Measurements from ENCODE around the gene ATP6V0C.
A peak's percentile ranks its signal among the peaks of the same experiment; 100 is the strongest.
"Not testable (repeated sequence)": the region's sequence is repeated elsewhere in the genome, so short reads cannot be mapped to it uniquely, and the experiment has no call there.

The ATP6V0C gene

DNA sequence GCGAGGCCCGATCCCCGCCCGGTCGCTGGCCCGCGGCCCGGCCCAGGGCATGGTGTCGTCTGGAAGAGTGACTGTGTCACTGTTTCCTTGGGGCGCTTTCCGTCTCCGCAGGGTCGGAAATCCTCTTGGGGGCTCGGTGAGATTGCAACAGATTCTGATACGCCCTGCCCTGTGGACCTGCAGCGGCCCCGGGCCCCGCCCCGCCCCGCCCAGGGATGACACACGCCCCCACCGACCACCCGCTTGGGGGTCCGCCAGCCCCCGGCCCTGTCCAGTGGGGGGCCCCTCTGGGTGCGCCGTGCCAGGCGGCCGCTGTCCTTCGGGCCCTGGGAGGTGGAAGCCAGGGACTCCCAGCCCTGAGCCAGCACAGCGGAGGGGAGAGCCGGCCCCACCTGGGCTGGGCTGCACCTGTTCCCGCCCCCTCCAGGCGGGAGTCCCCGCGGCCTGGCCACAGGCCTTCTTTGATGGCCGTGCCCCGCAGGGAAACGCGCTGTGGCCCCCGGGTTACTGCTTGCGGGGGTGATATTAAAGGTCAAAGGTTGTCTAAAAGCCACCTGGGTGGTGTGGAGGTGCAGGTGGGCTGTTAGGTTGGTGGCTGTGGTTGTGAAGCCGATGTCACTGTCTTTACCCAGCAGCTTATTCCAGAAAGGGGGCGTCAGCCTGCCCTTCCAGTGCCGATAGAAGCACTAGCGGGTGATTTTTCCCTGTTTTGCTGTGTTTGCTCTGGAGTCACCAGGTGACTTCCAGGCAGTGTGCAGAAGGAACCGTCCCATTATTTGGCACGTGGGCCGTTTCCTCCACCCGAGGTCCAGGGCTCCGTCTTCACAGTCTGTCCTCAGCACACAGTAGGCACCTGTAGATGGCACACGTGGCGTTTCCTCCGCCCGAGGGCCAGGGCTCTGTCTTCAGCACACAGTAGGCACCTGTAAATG is 38.1 kb upstream of the ATP6V0C start:
- DNase-seq = no peak

DNA sequence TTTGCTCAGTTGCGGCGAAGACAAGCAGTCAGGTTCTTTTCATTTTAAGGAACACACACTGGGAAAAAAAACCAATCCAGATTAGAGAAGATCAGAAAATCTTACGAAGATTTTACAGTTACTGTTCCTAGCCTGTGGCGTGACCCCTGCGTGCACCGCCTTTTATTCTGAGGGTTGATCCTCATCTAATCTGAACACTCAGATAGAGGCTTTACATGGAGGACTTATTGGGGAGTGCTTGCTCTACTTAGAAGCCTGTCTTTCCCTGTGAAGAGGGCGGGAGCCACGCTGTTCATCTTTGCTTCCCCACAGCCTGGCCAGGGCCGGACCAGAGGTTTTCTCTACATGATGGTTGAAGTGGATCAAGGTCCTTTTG is 37.4 kb upstream of the ATP6V0C start:
- no peak for DNase-seq

DNA sequence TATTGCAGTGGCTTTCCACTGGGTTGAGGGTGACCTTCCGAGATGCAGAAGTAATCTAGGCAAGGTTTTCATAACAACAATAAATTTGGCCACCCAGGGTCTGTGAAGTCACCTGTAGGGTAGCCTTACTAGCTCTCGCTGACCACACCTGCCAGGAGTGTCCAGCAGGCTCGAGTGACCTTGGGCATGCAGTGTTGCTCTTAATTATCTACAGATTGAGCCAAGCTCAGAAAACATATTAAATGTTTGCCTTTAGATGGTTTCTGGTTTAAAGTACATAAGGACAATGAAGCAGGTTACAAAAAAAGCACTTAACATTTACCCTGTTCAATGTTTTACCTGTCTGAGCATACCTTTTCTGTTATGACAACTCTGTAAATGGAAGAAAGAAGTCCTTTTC is 37.0 kb upstream of the ATP6V0C start:
- no peak for DNase-seq

DNA sequence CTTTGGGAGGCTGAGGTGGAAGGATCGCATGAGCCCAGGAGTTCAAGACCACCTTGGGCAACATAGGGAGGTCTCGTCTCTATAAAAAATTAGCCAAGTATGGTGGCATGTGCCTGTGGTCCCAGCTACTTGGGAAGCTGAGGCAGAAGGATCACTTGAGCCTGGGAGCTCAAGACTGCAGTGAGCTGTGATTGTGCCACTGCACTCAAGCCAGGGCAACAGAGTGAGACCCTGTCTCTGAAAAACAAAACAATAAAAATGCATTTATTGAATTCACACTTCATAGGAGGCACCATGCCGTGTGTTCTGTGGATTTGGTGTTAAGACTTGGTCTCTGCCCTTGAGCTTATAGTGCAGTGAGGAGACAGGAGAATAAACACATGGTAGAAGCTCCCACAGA is 36.4 kb upstream of the ATP6V0C start:
- DNase-seq = no peak

DNA sequence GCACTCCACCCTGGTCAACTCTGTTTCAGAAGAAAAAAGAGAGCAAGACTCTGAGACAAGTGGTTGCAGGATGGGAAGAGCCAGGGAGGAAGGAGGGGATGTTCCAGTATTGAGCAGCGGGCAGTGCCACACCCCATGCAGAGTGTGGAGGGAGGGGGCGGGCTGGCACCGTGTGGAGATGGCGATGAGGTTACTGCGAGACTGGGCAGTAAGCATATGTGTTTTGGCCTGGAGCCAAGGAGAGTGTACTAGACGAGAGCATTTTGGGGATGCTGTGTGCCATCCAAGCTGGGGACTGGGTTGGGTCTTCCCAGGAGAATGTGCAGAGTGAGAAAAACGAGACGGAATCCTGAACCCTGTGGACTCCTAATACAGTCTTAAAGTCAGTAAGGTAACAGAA is 35.5 kb upstream of the ATP6V0C start:
- no peak for DNase-seq

DNA sequence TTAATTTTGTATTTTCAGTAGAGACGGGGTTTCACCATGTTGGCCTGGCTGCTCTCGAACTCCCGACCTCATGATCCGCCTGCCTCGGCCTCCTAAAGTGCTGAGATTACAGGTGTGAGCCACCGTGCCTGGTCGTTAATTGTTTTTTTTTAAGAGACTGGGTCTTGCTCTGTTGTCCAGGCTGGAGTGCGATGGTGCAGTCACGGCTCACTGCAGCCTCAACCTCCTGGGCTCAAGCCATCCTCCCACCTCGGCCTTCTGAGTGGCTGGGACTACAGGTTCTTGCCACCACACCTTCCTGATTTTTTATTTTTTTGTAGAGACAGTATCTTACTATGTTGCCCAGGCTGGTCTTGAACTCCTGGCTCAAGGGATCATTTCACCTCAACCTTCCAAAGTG is 33.8 kb upstream of the ATP6V0C start:
- DNase-seq = not testable (repeated sequence)

DNA sequence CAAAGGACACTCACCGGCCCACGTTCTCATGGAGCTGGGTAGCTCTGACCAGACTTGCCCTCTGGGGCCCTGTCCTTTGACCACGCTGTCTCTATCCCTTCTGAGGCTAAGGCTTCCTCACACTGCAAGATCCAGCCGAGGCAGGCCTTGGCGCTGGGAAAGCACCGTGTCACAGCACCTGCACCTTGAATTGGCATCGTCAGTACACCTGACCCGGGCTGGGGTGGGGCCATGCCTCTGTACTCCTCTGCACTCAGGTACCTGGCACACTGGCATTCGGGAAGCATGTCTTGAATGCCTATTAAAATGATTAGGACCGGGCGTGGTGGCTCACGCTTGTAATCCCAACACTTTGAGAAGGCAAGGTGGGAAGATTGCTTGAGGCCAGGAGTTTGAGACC is 32.8 kb upstream of the ATP6V0C start:
- no peak for DNase-seq

DNA sequence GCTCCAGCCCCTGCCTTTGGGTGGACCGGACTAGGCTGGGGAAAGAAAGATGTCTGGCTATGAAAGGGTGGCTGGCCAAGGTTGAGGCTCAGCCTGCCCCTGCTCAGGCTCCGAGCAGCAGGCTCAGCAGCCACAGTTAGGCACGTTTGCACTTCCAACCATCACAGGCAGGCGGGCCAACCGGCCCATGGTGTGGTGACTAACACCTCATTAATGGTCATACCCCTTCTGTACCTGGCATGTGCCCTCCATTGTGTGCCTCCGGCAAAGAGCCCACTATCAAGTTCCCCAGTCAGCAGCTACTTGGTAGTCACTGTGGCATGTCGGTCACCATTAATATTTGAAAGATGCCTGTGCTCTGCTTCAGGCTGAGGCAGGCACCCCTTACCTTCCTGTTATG is 32.1 kb upstream of the ATP6V0C start:
- DNase-seq = no peak

DNA sequence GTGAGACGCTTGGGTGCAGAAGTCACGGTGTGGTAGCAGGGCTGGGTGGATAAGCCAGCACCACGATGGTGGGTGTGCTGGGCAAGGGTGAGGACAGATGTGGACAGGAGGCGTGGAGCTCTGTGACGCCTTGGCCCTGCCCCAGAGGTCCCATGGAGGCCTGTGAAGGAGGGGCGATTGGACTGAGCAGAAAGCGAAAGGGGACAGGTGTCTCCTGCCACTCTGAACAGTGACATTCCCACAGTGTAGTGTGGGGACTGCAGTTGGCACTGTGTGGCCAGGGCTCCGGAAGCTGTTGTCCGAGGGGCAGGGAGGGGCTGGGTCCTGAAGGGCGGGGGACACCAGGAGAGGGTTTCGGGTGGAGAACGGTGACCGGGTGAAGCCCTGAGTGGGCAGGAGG is 31.5 kb upstream of the ATP6V0C start:
- no peak for DNase-seq

DNA sequence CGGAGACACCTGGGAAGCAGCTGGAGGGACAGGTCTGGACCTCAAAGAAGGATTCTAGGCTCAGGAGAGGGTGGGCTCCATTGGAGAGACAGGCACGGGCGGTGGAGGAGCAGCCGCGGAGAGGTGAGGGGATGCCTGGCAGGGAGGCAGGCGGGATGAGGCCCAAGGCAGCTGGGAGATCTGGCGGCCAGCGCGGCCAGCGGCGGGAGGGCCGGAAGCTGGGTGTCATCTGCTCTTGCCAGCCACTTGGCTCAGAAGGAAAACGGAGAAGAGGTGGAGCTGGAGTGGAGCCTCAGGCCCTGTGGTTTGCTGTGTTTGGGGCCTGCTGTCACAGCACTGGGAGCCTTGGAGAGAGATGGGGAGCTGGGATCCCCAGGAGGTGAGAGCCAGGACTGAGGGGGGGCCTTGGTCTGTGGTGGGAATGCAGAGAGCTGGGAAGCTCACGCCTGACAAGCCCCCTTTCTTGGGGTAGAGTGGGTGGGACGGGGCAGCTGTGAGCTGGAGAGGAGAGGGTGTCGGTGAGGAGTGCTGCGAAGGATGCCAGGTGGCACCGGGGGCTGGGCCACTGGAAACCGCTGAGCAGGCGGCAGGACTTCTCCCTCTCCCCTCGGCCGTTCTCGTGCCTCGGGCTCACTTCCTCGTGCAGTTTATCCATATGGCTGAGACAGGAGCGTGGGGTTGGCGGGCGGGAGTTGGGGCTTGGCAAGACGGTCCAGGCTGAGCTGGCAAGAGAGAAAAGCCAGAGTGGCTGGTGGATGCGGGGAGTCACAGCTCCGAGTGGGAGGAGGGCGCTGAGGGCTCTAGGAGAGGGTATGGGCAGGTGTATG is 30.8 kb upstream of the ATP6V0C start:
- peak; percentile 50 for DNase-seq

DNA sequence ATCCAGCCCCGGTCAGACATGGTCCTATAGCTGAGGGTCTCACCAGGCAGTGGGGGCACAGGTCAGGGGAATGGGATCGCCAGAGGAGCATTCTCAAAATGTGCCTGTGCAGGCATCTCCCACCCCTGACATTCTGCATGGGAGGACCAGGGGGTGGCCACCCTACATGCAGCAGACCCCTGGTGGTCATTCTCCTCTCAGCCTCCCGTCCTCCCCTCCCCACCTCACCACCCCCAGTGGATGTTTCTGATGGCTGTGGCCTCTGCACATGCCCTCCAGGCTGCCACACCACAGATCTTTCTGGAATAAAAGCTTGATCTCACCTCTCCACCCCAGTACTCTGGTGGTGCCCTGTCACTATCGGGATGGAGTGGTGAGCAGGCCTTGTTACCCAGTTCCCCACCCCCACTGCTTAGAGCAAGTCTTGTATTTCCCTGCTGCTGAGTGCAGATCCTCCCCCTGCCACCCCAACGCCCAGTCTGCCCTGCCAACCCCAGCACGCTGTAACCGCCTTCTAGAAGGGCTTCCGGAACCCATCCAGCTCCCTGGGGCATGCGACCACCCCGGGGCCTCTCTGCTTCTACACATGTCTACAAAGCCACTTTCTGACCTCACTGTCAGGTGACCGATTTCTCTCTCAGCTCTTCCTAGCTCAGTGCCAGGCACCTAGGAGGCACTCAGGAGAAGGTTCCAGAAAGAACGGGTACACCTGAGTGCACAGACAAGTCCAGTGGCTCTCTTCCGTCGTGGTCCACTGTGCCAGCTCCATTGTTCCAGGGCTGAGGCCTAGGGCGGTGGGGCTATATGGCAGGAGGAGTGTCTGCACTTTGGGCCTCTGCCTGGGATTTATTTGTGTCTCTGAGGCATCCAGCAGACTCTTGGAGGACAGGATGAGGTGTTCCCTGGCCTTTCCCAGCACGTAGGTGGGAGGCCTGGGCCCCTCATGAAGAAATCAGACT is 29.5 kb upstream of the ATP6V0C start:
- DNase-seq = no peak

DNA sequence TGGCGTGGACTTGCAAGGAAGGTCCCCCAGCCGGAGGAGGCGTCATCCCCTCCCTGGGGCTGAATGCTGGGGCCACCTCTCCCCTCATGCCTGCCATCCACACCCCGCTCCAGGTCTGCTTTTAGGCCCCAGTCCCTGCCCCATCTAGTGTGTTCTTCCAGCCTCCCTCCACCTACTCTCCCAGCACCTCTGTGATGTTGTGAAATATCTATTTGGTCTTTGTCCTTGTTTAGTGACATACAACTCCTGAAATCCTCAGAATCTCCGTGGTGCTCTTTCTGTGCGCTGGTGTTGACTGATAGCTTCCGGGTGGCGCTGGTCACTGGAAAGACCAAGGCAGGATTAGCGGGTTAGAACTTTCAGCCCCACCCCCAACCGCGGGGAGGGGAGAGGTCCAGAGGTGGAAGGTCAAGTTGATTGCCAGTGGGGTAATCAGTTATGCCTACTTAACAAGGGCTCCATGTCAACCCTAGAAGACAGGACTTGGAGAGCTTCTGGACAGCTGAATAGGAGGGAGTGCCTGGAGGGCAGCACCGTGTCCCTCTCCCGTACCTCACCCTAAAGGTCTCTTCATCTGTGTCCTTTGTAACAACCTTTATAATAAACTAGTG is 28.7 kb upstream of the ATP6V0C start:
- no peak for DNase-seq

DNA sequence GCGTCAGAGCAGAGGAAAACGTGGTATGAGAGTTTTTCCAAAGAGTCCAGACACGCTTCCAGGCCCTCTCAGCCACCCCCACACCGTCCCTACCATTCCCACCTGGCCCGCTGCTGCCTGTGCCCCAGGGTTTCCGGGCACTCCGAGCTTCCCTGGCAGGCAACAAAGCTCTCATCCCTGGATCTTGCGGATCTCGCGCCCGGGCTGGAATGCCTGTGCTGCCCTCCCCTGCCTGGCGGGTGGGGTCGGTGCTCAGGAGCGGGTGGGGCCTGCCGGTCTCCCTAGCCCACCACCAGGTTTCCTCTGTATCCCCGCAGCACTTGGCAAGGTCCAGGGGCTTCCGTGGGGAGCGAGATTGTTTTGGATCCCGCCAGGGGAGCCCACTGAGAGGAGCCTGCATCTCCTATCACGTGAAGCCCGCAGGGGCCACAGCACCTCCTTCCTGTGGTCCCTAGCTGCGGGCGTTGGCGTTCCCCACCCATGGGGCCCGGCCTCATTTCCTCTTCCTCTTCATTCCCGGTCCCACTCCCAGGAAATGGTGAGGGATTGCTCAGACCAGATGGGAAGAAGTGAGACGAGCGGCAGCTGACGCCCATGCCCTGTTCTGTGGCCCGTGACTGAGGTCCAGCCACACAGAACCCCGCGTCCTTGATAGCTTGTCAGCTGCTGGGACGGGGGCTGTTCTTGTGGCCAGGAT is 27.8 kb upstream of the ATP6V0C start:
- no peak for DNase-seq

DNA sequence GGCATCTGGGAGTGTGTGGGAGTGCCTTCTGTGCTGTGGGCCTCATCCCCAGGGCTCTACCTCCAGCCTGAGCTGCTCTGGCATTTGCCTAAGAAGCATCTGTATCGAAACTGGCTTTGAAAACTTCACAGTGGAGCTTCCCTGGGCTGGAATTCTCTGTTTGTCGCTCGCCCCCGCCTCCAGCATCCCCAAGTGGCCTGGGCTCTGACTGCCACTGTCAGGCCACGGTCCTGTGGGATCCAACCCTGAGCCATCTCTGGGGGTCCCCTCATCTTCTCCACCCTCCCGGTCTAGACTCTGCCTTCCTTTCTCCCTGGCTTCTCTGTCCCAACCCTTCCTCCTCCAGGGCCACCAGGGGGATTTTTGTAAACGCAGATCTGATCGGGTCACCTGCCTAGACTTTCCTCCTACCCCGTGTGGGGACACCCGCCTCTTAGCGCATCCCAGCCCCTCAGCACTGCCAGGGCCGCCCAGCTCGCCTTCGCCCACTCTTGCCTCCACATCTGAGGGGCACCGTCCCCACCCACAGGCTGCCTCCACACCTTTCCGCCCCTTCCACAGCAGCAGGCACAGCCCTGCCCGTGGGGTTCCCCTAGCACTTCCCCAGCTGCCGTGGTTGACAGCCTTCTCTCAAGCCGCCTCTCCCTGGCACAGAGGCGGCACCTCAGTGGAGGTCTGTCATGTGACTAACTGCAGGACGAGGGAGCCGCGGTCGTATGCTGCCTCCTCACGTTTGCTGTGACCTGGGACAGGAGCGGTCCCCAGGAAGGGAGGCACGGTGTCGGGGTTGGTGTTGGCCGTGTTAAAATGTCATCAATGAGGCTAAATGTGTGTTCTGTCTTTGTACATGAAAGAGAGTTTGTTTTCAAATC is 26.9 kb upstream of the ATP6V0C start:
- no peak for DNase-seq

DNA sequence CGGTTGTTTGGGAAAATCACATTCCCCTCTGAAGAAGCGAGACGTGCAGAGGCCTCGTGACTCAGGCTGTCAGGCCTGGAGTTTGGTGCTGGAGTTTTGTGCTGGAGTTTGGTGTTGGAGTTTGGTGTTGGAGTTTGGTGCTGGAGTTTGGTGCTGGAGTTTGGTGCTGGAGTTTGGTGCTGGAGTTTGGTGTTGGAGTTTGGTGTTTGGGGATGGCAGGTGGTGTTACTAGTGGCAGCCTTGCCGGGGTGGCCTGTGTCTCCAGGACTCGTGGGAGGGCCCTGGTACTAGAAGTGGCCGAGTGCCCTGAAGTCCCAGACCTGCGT is 26.3 kb upstream of the ATP6V0C start:
- no peak for DNase-seq

DNA sequence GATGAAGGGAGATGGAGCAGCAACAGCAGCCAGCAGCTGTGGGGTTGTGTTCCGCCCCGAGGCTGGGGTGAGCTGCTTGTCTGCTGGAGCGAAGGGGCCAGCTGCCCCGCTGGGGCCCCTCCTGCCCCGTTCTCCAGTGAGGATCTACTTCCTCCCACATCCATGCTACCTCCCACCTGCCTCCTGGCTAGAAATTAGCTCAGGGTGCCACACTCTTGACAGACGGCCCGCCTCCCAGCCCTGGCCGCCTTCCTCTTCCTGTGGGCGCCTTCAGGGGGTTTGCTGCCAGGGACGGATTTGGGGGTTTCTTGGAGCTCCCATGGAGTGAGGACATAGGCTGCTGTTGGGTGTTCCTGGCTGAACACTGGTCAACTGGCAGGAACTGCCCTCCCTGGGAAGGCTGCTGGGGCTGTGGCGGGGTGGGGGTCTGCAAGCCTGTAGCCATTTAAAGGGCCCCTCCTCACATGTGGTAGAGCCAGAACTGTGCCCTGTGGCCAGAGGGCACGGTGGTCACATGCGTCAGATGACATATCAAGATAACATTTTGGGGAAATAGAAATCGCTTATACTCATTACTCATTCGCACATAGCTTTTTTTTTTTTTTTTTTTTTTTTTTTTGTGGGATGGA is 25.7 kb upstream of the ATP6V0C start:
- no peak for DNase-seq

DNA sequence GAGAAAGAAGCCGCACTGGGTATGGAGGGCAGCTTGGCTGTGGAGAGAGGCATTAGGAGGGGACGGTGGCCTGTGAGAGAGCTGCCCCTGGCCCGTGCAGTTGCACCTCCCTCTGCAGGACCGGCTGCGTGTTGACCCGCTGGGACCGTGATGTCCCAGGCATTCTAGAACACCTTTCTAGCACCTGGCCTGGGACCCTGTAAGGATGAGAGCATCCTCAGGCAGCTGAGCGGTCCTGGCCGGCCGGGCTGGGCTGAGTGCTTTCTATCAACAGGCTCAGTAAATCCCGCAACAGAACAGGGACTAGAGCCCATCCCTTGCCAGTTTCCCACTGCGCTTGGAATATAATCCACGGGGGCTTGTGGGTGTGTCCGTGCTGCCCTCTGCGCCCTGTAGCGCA is 24.2 kb upstream of the ATP6V0C start:
- no peak for DNase-seq

DNA sequence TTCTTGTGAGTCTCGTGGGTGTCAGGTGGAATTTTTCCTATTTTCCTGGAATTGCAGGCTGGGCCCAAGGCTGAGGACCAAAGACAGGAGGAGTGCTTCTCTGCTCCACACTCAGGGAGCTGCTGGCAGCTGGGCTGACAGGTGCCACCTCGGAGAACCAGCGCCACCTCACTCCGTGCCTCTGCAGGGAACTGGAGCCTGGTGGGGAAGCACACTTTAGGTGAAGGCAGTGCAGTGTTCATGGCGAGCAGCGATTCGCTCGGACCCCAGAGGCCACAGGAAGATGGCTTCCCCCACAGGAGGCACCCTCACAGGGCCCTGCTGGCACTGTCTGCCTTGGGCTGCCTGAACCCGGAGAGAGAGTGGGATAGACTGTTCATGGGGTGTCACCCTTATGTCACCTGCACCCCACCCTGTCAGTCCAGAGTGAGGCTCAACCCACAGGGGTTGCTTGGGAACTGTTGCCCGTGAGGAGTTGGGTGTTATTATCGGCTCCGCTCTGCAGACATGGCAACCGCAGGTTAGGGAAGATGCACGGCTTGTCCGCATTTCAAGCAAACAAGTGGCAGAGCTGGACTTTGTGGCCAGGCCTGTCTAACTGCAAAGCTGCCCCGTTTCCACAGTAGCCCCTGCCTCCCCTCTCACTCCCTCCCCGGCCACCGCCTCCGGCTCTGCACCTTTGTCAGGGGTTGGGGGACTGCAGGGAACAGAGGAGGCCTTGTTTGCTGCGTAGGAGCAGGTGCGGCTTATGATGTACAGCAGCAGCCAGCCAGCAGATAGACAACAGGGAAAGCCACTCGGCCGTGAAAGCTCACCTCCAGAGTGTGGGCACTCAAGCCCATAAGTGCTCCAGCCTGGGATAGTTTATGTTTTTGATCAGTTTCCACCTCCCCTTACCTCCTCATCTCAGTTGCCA is 23.3 kb upstream of the ATP6V0C start:
- DNase-seq = no peak

DNA sequence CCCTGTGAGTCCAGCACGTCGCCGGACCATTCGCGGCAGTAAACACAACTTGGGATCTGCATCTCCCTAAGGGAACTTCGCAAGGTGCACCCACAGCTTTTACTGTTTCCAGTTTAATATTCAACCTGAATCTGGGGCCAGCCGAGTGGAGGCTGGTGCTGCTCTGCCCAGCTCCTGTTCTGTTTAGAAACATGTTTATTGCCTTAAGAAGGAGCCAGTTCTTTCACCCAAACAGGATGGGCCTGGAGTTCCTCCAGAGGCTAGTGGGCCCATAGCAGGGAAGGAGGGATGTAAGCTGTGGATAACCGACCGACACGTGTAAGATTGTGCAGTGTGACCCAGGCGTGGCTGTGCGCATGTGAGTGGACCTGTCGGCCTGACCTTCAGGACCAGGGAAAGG is 21.5 kb upstream of the ATP6V0C start:
- no peak for DNase-seq
